PFSK-1 (cell line): ENCODE results near the gene NEDD4L.

Experiments
- POLR2AphosphoS5 ChIP-seq: IDR thresholded peaks from 2 replicates; pipeline ENCODE4 v1.6.1; 2012; ENCODE audit warnings: low read depth, mild to moderate bottlenecking, control low read depth, low read length, moderate library complexity
- TAF1 ChIP-seq: IDR thresholded peaks from 2 replicates; pipeline ENCODE4 v1.6.1; 2012; ENCODE audit warnings: low read length, control low read depth, borderline replicate concordance; ENCODE audit not compliant: insufficient read depth

- TF ChIP-seq TAF1, result no peak
- TF ChIP-seq POLR2AphosphoS5, result no peak
Observed at GRCh38 chr18:58387716-58388115, 343.7 kb downstream of the NEDD4L start.
